Measurements from ENCODE around the gene ATF7IP2. TPM values are rescaled to one million over a fixed set of nuclear protein-coding genes. Genes with fewer than 3 reads are reported as not detected.
"Not testable (repeated sequence)": the region's sequence is repeated elsewhere in the genome, so short reads cannot be mapped to it uniquely, and the experiment has no call there.

The ATF7IP2 gene
- total RNA-seq, 1 donor from 2014 or later = 8.6 TPM

DNA sequence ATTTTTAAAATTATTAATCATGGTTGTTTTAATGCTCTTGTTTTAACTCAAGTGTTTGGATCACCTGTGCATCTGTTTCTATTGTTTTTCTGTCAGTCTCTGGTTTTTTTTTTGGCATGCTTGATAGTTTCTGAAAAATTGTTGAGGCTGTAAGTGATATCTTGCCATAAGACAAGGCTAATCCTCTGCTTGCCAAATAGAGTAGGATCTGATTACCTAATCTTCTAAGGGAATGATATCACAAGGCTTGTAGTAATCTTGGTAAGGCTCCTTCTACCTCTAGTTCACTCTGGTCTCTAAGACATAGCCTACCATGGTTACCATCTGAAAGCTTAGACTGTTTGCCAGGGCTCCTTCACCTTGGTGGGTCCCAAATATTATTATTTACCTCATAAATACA lies 81.0 kb downstream of the ATF7IP2 start:
- H3K9ac ChIP-seq (ENCODE audit: low read length) = no peak overlapping the region
- no peaks in the 10 kb centered on the region for H3K79me2 ChIP-seq (ENCODE audit: insufficient read depth, low read length)
- TF ChIP-seq EZH2 (IDR thresholded peaks at IDR 0.05; ENCODE audit: insufficient read depth, low read length) (no peak), CTCF (IDR thresholded peaks at IDR 0.05; ENCODE audit: insufficient read depth, low read depth, low read length) (no peak)
- DNase-seq (ENCODE audit: low read depth) (no peak), FAIRE-seq (no peak)
- no peaks in the 10 kb centered on the region for H3K27me3 Mint-ChIP-seq (ENCODE audit: low read depth, unreplicated experiment)
- no peak overlapping the region for H3K4me3 ChIP-seq (ENCODE audit: insufficient read depth, low read depth, low read length)
- H3K9me3 Mint-ChIP-seq (ENCODE audit: unreplicated experiment) = no peaks in the 10 kb centered on the region
- H3K36me3 ChIP-seq (ENCODE audit: insufficient read depth, low read length) = no peaks in the 10 kb centered on the region
- H3K4me2 ChIP-seq (ENCODE audit: low read length) = no peak overlapping the region
- H3K4me1 Mint-ChIP-seq (ENCODE audit: low read depth, unreplicated experiment) = no peaks in the 10 kb centered on the region
- no peaks in the 10 kb centered on the region for H3K9me3 ChIP-seq (ENCODE audit: insufficient read depth, low read depth, low read length)
- H3K27ac Mint-ChIP-seq (ENCODE audit: unreplicated experiment) = no peak overlapping the region
- H3K36me3 Mint-ChIP-seq (ENCODE audit: low read depth, unreplicated experiment) = no peaks in the 10 kb centered on the region
- H2AFZ ChIP-seq (ENCODE audit: low read depth, low read length) = no peak overlapping the region
- H3K4me3 Mint-ChIP-seq (ENCODE audit: unreplicated experiment) = no peak overlapping the region
- no peaks in the 10 kb centered on the region for H3K27me3 ChIP-seq (ENCODE audit: insufficient read depth, low read length)
- no peaks in the 10 kb centered on the region for H4K20me1 ChIP-seq (ENCODE audit: insufficient read depth, low read length)
- H3K27ac ChIP-seq (ENCODE audit: low read depth, low read length) = no peak overlapping the region
- no peaks in the 10 kb centered on the region for H3K4me1 ChIP-seq (ENCODE audit: insufficient read depth, low read length)

- H3K4me3 ChIP-seq (ENCODE audit: insufficient read depth, low read depth, low read length); H2AFZ ChIP-seq (ENCODE audit: low read depth, low read length); H3K27ac Mint-ChIP-seq (ENCODE audit: unreplicated experiment); FAIRE-seq; H3K36me3 ChIP-seq (ENCODE audit: insufficient read depth, low read length); H3K36me3 Mint-ChIP-seq (ENCODE audit: low read depth, unreplicated experiment); H3K4me2 ChIP-seq (ENCODE audit: low read length); H3K4me1 ChIP-seq (ENCODE audit: insufficient read depth, low read length); H3K27ac ChIP-seq (ENCODE audit: low read depth, low read length); DNase-seq (ENCODE audit: low read depth); H4K20me1 ChIP-seq (ENCODE audit: insufficient read depth, low read length); H3K9me3 ChIP-seq (ENCODE audit: insufficient read depth, low read depth, low read length); H3K4me1 Mint-ChIP-seq (ENCODE audit: low read depth, unreplicated experiment); H3K9ac ChIP-seq (ENCODE audit: low read length); H3K4me3 Mint-ChIP-seq (ENCODE audit: unreplicated experiment); H3K79me2 ChIP-seq (ENCODE audit: insufficient read depth, low read length); H3K27me3 ChIP-seq (ENCODE audit: insufficient read depth, low read length); H3K27me3 Mint-ChIP-seq (ENCODE audit: low read depth, unreplicated experiment): not testable (repeated sequence)
- peaks cover 13% of the 10 kb centered on the region for H3K9me3 Mint-ChIP-seq (ENCODE audit: unreplicated experiment)
These were observed 90.8 kb downstream of the ATF7IP2 start for GRCh38 chr16:10476636-10477035.

DNA sequence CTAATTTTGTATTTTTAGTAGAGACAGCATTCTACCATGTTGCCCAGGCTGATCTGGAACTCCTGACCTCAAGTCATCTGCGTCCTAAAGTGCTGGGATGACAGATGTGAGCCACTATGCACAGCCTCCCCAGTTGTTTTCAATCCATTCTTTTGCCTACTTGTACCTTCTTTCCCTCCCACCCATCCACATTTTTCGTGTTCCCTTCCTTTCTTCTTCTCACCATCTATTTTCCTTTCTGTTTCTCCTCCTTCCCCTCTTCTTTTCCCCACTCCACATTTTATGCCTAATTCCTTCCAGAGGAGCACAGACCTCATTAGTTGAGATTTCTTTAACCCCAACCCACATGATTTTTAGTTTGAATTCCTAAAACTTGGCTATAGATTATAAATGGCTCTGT lies 94.3 kb downstream of the ATF7IP2 start:
- peaks cover 18% of the 10 kb centered on the region for H3K36me3 Mint-ChIP-seq (ENCODE audit: low read depth, unreplicated experiment)
- H3K4me1 Mint-ChIP-seq (ENCODE audit: low read depth, unreplicated experiment) = no peaks in the 10 kb centered on the region
- no peak overlapping the region for H3K27ac Mint-ChIP-seq (ENCODE audit: unreplicated experiment)
- no peak for FAIRE-seq
- H3K27ac ChIP-seq (ENCODE audit: low read depth, low read length) = no peak overlapping the region
- H3K9ac ChIP-seq (ENCODE audit: low read length) = no peak overlapping the region
- peaks cover 21% of the 10 kb centered on the region for H3K9me3 Mint-ChIP-seq (ENCODE audit: unreplicated experiment)
- H3K27me3 Mint-ChIP-seq (ENCODE audit: low read depth, unreplicated experiment) = no peaks in the 10 kb centered on the region
- TF ChIP-seq CTCF (IDR thresholded peaks at IDR 0.05; ENCODE audit: insufficient read depth, low read depth, low read length) (no peak), EZH2 (IDR thresholded peaks at IDR 0.05; ENCODE audit: insufficient read depth, low read length) (no peak)
- H3K9me3 ChIP-seq (ENCODE audit: insufficient read depth, low read depth, low read length) = peaks cover 2% of the 10 kb centered on the region
- H4K20me1 ChIP-seq (ENCODE audit: insufficient read depth, low read length) = no peaks in the 10 kb centered on the region
- H3K36me3 ChIP-seq (ENCODE audit: insufficient read depth, low read length) = no peaks in the 10 kb centered on the region
- no peak for DNase-seq (ENCODE audit: low read depth)
- no peaks in the 10 kb centered on the region for H3K27me3 ChIP-seq (ENCODE audit: insufficient read depth, low read length)
- no peak overlapping the region for H3K4me2 ChIP-seq (ENCODE audit: low read length)
- H3K4me3 Mint-ChIP-seq (ENCODE audit: unreplicated experiment) = no peak overlapping the region
- no peaks in the 10 kb centered on the region for H3K4me1 ChIP-seq (ENCODE audit: insufficient read depth, low read length)
- H3K4me3 ChIP-seq (ENCODE audit: insufficient read depth, low read depth, low read length) = no peak overlapping the region
- H3K79me2 ChIP-seq (ENCODE audit: insufficient read depth, low read length) = no peaks in the 10 kb centered on the region
- H2AFZ ChIP-seq (ENCODE audit: low read depth, low read length) = no peak overlapping the region
